ENCODE results near the gene RHBDL1. TPM values are rescaled to one million over a fixed set of nuclear protein-coding genes. Genes with fewer than 3 reads are reported as not detected.

RHBDL1 gene
- total and polyA plus RNA-seq, 4 donors: 0.35 to 0.84 (median 0.70) TPM

DNA sequence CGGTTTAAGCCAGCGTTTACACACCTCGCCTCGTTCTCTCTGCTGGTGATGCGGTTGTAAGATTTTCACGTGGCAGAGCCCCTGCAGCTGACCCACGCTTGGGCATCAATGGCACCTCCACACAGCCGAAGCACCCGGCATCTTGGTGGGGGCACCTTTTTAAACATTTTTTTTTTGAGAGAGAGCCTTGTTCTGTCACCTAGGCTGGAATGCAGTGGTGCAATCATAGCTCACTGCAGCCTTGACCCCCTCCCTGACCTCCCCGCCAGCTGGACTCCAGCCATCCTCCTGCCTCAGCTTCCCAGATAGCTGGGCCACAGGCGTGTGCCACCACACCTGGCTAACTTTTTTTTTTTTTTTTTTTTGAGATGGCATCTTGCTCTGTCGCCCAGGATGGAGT lies 21.4 kb upstream of the RHBDL1 start (continued):
- TF ChIP-seq, protein P1, sequence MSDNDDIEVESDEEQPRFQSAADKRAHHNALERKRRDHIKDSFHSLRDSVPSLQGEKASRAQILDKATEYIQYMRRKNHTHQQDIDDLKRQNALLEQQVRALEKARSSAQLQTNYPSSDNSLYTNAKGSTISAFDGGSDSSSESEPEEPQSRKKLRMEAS (IDR thresholded peaks at IDR 0.05): no peak
- TF ChIP-seq EGR1 (IDR thresholded peaks at IDR 0.05; ENCODE audit: low read depth in 2 of 2) (no peak), SP1 (IDR thresholded peaks at IDR 0.05) (no peak), FOXA1 (IDR thresholded peaks at IDR 0.05) (no peak), RXRA (IDR thresholded peaks at IDR 0.05) (no peak)
- TF ChIP-seq, protein P2, sequence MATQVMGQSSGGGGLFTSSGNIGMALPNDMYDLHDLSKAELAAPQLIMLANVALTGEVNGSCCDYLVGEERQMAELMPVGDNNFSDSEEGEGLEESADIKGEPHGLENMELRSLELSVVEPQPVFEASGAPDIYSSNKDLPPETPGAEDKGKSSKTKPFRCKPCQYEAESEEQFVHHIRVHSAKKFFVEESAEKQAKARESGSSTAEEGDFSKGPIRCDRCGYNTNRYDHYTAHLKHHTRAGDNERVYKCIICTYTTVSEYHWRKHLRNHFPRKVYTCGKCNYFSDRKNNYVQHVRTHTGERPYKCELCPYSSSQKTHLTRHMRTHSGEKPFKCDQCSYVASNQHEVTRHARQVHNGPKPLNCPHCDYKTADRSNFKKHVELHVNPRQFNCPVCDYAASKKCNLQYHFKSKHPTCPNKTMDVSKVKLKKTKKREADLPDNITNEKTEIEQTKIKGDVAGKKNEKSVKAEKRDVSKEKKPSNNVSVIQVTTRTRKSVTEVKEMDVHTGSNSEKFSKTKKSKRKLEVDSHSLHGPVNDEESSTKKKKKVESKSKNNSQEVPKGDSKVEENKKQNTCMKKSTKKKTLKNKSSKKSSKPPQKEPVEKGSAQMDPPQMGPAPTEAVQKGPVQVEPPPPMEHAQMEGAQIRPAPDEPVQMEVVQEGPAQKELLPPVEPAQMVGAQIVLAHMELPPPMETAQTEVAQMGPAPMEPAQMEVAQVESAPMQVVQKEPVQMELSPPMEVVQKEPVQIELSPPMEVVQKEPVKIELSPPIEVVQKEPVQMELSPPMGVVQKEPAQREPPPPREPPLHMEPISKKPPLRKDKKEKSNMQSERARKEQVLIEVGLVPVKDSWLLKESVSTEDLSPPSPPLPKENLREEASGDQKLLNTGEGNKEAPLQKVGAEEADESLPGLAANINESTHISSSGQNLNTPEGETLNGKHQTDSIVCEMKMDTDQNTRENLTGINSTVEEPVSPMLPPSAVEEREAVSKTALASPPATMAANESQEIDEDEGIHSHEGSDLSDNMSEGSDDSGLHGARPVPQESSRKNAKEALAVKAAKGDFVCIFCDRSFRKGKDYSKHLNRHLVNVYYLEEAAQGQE (IDR thresholded peaks at IDR 0.05): no peak

DNA sequence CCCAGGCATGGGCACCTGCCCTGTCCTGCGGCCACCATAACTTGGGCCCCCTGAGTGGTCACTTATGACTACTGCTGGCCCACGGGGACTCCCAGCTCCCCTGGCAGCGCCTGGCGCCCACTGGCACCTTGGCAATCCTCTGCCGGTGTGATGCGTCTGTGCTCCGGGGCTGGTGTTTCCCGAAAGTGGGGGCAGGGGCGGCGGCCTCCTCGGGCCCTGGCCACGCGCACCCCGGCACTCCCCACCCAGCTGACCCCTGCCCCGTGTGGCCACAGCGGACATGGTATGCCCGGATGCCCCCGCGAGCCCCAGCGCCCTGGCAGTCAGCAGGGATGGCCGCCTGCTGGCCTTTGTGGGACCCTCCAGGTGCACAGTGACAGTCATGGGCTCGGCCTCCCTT lies 18.0 kb upstream of the RHBDL1 start:
- H3K4me3 ChIP-seq (ENCODE audit: low read depth in 1 of 3, low read length in 3 of 3): no peak overlapping the region
- H3K9me3 ChIP-seq (ENCODE audit: control insufficient read depth in 4 of 4, low read length in 3 of 4): no peaks in the 10 kb centered on the region
- 97% methylated on average over 22 of the region's 22 CpGs for WGBS
- H3K27me3 ChIP-seq (ENCODE audit: control insufficient read depth in 4 of 4, insufficient read depth in 4 of 4, low read length in 3 of 4): no peaks in the 10 kb centered on the region
- DNase-seq (ENCODE audit: low spot score): no peak
- H3K36me3 ChIP-seq (ENCODE audit: control insufficient read depth in 4 of 4, insufficient read depth in 3 of 4, low read depth in 1 of 4, low read length in 3 of 4): peaks cover 0 to 5% (median 1%) of the 10 kb centered on the region in 4 donors
- TF ChIP-seq TAF1 (conservative IDR thresholded peaks at IDR 0.05) (no peak), NR2F2 (IDR thresholded peaks at IDR 0.05) (no peak), YY1 (IDR thresholded peaks at IDR 0.05) (no peak), JUND (IDR thresholded peaks at IDR 0.05) (no peak), RAD21 (IDR thresholded peaks at IDR 0.05) (no peak), SP1 (IDR thresholded peaks at IDR 0.05) (no peak)
- TF ChIP-seq, protein P1 (IDR thresholded peaks at IDR 0.05): no peak
- TF ChIP-seq, protein P2 (IDR thresholded peaks at IDR 0.05): no peak
- TF ChIP-seq, protein P3, sequence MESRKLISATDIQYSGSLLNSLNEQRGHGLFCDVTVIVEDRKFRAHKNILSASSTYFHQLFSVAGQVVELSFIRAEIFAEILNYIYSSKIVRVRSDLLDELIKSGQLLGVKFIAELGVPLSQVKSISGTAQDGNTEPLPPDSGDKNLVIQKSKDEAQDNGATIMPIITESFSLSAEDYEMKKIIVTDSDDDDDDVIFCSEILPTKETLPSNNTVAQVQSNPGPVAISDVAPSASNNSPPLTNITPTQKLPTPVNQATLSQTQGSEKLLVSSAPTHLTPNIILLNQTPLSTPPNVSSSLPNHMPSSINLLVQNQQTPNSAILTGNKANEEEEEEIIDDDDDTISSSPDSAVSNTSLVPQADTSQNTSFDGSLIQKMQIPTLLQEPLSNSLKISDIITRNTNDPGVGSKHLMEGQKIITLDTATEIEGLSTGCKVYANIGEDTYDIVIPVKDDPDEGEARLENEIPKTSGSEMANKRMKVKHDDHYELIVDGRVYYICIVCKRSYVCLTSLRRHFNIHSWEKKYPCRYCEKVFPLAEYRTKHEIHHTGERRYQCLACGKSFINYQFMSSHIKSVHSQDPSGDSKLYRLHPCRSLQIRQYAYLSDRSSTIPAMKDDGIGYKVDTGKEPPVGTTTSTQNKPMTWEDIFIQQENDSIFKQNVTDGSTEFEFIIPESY (IDR thresholded peaks at IDR 0.05): no peak
- TF ChIP-seq, protein P4, sequence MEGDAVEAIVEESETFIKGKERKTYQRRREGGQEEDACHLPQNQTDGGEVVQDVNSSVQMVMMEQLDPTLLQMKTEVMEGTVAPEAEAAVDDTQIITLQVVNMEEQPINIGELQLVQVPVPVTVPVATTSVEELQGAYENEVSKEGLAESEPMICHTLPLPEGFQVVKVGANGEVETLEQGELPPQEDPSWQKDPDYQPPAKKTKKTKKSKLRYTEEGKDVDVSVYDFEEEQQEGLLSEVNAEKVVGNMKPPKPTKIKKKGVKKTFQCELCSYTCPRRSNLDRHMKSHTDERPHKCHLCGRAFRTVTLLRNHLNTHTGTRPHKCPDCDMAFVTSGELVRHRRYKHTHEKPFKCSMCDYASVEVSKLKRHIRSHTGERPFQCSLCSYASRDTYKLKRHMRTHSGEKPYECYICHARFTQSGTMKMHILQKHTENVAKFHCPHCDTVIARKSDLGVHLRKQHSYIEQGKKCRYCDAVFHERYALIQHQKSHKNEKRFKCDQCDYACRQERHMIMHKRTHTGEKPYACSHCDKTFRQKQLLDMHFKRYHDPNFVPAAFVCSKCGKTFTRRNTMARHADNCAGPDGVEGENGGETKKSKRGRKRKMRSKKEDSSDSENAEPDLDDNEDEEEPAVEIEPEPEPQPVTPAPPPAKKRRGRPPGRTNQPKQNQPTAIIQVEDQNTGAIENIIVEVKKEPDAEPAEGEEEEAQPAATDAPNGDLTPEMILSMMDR (IDR thresholded peaks at IDR 0.05; ENCODE audit: low read depth, low read length, missing input control): no peak
- peaks cover 10 to 22% (median 16%) of the 10 kb centered on the region in 4 donors for H3K4me1 ChIP-seq (ENCODE audit: control insufficient read depth in 4 of 4, insufficient read depth in 4 of 4, low read length in 3 of 4)
- no peak overlapping the region for H3K27ac ChIP-seq (ENCODE audit: low read depth in 1 of 2, low read length in 2 of 2)
- H3K9ac ChIP-seq (ENCODE audit: low read depth in 1 of 2, low read length in 2 of 2): no peak overlapping the region

Data from liver (tissue), 9 donors.